Subcutaneous adipose tissue (tissue), 4 donors: Measurements from ENCODE around the gene FIBIN. TPM values are rescaled to one million over a fixed set of nuclear protein-coding genes. Genes with fewer than 3 reads are reported as not detected.

Source experiments
- CTCF ChIP-seq: fragments of 450-650 bp; IDR thresholded peaks from one replicate; pipeline ENCODE4 v1.5.1; 2016; ENCODE audit warnings: low read depth, mild to moderate bottlenecking, control low read depth, antibody characterized with exemption, moderate library complexity
- total RNA-seq, 4 donors: library from RNA; depleted of rRNA; stranded (reverse); fragments of >200 nt; gene quantifications; one replicate each; pipeline ENCODE4 v1.1.0, GENCODE V29; 2016

FIBIN gene
- total RNA-seq, 4 donors from 2014 or later = 20.4 to 101 (median 38.9) TPM

DNA sequence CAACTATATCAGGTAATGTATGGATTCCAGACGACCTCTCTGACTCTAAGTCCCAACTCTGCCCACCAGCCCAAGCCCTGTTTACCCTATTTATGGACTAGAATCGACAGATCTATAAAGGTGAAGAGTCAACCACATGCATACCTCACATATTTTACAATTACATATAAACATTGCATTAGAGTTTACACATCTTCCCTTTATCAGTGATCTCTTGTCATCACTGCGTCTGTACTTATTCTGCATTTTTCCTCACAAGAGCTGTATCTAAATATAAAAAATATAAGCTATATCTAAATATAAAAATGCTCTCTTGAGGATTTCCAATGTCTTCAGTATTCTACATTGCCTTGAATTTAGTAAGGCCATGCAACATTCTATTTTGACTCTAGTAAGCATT, 8.5 kb downstream of the FIBIN start:
- no peak for TF ChIP-seq CTCF

DNA sequence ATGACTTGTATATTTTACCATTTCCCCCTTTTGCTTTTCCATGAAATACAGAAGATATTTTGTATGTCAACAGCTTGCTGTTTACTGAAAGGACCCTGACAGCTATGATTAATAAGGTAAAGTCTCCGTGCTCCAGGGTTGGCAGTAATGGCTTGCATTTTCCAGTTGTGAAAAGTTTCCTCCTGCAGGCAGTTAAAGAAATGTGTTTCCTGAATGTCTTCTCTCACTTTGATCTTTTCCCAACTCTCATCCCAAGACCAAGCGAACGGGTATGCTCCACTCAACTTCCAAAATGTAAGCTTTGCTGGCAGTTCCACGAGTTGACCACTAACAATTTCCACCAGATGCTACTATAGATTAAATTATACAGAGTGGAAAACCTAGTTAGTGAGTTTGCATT, 8.9 kb downstream of the FIBIN start:
- TF ChIP-seq CTCF = no peak

DNA sequence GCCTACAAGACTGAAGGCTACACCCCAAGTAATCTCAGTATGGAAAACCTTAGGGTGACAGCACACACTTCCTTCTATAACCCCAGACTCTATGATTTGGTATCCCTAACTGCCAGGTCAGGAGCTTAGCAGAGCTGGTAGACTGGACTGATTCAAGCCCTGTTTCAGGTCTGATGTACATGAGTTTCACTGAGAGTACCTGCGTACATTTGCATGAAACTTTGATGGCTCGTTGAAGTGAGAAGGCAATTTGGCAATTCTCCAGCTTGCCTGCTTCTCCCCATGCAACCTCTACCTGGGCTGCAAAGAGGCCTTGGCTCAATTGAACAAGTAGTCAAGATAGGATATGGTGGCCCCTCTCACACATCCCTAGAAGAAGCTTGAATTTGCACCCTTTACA, 10.2 kb downstream of the FIBIN start:
- no peak for TF ChIP-seq CTCF

- no peak for TF ChIP-seq CTCF
These were observed 15.1 kb downstream of the FIBIN start for GRCh38 chr11:27008811-27009535.

DNA sequence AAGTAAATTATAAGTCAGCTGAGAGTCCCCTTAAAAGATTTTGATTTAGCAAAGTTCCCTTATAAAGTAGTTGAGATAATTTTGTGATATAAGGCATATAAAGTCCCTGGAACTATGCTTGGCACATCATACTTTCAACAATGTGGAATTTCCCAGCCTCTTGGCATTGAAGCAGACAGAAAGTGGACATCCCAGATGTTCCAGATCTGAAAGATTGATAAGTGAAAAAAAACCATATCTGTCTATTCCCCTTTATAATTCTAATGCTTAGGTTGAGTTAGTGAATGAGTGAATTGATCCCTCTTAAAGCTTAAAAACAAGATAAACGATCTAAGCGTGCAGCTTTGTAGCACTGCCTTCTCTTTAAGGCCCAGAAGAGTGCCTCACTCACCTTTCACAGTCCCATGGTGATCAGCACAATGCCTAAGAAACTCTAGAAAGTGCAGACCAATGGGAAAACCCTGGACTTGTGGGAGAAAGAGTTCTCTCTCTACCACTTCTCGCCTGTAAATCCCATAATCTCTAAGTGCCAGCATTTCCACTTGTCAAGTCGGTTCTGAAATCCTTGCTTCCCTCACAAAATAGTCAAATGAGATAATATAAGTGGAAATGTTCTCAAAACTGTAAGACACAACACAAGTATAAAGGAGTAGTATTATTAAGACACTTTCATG, 17.8 kb downstream of the FIBIN start:
- TF ChIP-seq CTCF = no peak

DNA sequence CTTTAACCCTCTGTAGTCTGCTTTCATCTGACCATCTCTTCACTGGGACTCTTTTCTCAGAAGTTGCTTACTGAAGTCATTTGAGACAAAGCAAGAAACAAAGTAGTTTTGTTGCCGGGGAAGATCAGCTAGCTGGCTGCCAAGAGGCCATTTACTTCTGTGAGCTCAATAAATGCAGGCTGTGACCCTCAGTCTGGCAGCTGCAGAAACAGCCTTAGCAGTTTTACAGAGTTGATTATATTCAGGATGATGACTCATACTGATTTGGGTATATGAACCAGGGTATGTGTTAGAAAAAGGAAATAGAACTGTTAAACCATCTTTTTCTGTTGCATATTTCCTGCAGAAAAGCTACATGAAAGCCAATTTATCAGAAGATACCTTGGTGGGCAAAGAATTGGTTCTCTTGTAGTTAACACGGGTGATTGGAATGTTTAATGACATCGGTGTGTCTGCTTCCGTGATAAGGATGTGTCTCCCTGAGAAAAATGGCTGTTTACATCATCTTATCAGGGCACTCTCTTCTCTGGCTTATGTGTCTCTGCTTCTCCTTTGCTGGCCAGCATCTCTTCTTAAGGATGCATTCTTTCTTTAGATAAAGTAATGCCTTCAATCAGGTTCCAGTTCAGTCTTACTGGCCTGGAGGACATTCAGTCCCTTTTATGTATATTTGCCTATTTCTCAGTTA, 18.5 kb downstream of the FIBIN start:
- no peak for TF ChIP-seq CTCF

GRCh38 chr11:27013781-27014361, 20.0 kb downstream of the FIBIN start:
- TF ChIP-seq CTCF = no peak
